SK-N-MC (cell line): Measurements from ENCODE around the gene CCL28.

ENCODE experiments used
- DNase-seq: peaks from one replicate; pipeline ENCODE4 v3.0.0-alpha.2; 2011; ENCODE audit warnings: low read depth, low spot score
- H3K27ac ChIP-seq: fragments of 200-600 bp; sonication (generic); 2 replicates; pipeline ENCODE4 v1.5.1; 2016; ENCODE audit warnings: mixed run types
- H3K36me3 ChIP-seq: fragments of 200-600 bp; sonication (generic); 2 replicates; pipeline ENCODE4 v1.6.1; 2017; ENCODE audit warnings: antibody characterized with exemption, low read length, mixed read lengths; ENCODE audit not compliant: insufficient read depth
- H3K4me3 ChIP-seq: fragments of 200-600 bp; sonication (generic); 2 replicates; pipeline ENCODE4 v1.5.1; 2016
- H3K9ac ChIP-seq: fragments of 200-600 bp; sonication (generic); 2 replicates; pipeline ENCODE4 v1.8.0; 2017; ENCODE audit warnings: mixed run types, mixed read lengths; ENCODE audit not compliant: insufficient read length
- H3K9me3 ChIP-seq: fragments of 200-600 bp; sonication (generic); 2 replicates; pipeline ENCODE4 v1.6.1; 2017; ENCODE audit warnings: low read depth, mild to moderate bottlenecking, antibody characterized with exemption, low read length, moderate library complexity, mixed read lengths
- EZH2 ChIP-seq: fragments of 200-600 bp; sonication (generic); IDR thresholded peaks from one replicate; pipeline ENCODE4 v1.6.1; 2017; ENCODE audit warnings: antibody characterized with exemption
- FOXP2 ChIP-seq: optimal IDR thresholded peaks from 2 replicates; pipeline ENCODE3; 2011; ENCODE audit warnings: mild to moderate bottlenecking, moderate library complexity; ENCODE audit not compliant: insufficient read depth; ENCODE audit errors: extremely low read length, control extremely low read depth
- POLR2AphosphoS5 ChIP-seq: IDR thresholded peaks from 2 replicates; pipeline ENCODE4 v1.6.1; 2012; ENCODE audit warnings: mild to moderate bottlenecking, low read depth, low read length, borderline replicate concordance

The CCL28 gene

DNA sequence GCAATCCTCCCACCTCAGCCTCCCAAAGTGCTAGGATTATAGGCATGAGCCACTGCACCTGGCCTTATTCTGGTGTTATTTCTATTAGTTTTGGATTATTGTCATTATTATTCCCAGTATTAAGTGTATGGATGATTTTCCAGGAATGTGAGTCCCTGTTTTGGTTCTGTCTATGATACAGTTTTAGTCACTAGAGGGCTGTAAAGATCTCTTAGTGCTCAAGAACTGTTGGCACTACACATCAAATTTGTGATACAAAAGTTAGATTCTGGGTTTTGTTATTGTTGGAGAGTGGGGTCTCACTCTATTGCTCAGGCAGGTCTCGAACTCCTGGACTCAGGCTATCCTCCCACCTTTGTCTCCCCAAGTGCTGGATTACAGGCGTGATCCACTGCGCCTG lies 12.1 kb downstream of the CCL28 start:
- DNase-seq = no peak
- no peak overlapping the region for H3K9ac ChIP-seq
- no peaks in the 10 kb centered on the region for H3K36me3 ChIP-seq
- no peak overlapping the region for H3K4me3 ChIP-seq
- no peaks in the 10 kb centered on the region for H3K9me3 ChIP-seq
- no peak overlapping the region for H3K27ac ChIP-seq
- TF ChIP-seq FOXP2 (no peak), EZH2 (no peak), POLR2AphosphoS5 (no peak)

DNA sequence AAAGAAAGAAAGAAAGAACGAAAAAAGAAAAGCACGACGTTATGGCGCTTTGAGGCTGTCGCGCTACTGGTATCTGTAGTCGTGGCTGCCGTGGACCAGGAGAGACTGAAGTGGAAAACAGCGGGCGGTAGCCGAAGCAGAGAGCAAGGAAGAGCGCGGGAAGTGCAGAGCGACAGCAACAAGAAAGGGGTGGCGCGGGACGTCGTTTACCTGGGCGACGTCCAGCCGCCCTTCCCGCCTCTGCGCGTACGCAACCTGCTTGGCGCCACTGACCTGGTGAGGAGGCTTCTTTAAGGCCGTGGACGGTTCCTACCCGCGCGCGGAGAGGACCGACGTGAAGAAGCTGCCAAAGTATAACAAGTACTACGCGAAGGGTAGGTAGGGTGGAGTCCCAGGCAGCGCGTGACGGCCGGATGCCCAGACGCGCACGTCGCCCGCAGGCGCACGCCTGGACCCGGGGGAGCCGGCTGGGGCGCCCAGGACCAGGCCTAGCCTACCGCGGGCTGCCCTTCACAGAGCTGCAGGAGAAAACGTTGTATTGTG lies 15.4 kb downstream of the CCL28 start:
- Histone ChIP-seq H3K4me3 (peak overlapping the region; percentile 20; the same call in 1 of the 2 replicates), H3K9ac (no peak overlapping the region), H3K27ac (no peak overlapping the region), H3K9me3 (no peaks in the 10 kb centered on the region), H3K36me3 (no peaks in the 10 kb centered on the region)
- DNase-seq = no peak
- TF ChIP-seq EZH2 (no peak), FOXP2 (no peak), POLR2AphosphoS5 (no peak)

DNA sequence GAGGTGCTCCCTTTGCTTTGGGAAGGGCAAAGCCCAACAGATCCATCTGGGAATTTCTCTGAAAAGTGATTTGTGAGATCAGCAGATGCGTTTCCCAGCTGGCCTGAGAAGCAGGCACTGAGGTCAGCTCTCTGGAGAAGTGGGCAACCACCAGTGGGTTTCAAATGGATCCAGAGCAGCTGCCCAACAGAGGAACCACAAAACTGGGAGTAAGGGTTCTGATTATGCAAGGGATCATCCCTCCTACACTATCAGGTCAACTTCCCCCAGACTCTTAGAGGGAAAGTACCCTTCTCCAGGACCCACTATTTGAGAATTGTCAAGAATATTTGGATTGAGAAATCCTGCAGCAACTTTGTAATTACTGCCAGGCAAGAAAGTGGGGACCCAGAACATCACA lies 21.7 kb downstream of the CCL28 start:
- Histone ChIP-seq H3K36me3 (no peaks in the 10 kb centered on the region), H3K9me3 (no peaks in the 10 kb centered on the region), H3K9ac (no peak overlapping the region), H3K27ac (no peak overlapping the region), H3K4me3 (no peak overlapping the region)
- no peak for DNase-seq
- TF ChIP-seq FOXP2 (no peak), EZH2 (no peak), POLR2AphosphoS5 (no peak)

DNA sequence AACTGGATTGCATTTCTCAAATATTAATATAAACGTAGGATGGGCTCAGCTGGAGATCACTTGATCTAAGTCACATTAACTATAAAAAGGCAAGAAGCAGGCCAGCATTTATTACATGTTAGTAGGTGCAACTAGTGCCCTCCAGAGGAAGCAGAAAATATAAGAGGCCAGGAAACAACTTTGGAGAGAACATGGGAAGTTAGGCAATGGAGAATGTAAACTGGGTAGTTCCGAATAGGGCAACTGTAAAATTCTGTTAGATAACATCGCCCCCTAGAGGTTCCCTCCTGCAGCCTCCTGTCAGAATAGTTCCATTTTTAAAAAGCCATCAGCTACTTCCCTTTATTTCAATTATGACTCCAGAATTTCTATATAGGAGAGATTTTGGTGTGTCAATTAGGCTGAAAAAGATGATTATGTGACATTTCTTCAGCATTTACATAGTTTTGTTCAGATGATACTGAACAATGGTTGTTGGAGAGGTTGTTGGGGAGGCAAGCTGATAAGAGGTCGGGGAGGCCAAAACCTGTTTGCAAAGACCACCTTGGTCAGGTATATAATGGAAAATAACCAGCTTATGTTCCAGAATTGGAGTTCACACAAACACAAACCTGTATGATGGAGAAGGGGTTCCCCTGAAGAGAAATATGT lies 22.4 kb downstream of the CCL28 start:
- peak; percentile 94 for DNase-seq
- Histone ChIP-seq H3K9ac (no peak overlapping the region), H3K27ac (no peak overlapping the region), H3K9me3 (no peaks in the 10 kb centered on the region), H3K36me3 (no peaks in the 10 kb centered on the region), H3K4me3 (0 out of 2 replicates have a peak overlapping the region, but pooled peaks have one; percentile 0)
- no peak for TF ChIP-seq EZH2
- TF ChIP-seq POLR2AphosphoS5 = no peak
- TF ChIP-seq FOXP2 = no peak

DNA sequence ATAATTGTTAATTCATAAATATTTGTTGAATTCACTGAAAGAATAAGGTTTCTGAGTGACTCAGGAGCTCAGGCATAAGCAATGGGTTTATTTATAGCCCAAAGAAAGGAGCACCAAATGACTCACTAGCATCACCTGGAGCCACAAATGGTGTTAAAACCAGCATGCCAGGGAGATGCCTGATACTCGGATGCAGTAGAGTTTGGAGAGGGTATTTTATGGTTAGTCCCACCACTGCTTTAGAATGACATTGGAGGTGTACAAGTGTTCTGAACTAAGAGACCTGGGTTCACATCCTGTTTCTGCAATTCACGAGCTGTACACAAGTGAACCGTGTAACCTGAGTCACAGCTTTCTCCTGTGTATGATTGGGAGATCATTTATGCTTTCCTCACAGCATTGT lies 25.2 kb downstream of the CCL28 start:
- no peak for TF ChIP-seq FOXP2
- TF ChIP-seq EZH2 = no peak
- no peak for TF ChIP-seq POLR2AphosphoS5
- Histone ChIP-seq H3K27ac (no peak overlapping the region), H3K9ac (no peak overlapping the region), H3K36me3 (no peaks in the 10 kb centered on the region), H3K9me3 (no peaks in the 10 kb centered on the region), H3K4me3 (no peak overlapping the region)
- no peak for DNase-seq

DNA sequence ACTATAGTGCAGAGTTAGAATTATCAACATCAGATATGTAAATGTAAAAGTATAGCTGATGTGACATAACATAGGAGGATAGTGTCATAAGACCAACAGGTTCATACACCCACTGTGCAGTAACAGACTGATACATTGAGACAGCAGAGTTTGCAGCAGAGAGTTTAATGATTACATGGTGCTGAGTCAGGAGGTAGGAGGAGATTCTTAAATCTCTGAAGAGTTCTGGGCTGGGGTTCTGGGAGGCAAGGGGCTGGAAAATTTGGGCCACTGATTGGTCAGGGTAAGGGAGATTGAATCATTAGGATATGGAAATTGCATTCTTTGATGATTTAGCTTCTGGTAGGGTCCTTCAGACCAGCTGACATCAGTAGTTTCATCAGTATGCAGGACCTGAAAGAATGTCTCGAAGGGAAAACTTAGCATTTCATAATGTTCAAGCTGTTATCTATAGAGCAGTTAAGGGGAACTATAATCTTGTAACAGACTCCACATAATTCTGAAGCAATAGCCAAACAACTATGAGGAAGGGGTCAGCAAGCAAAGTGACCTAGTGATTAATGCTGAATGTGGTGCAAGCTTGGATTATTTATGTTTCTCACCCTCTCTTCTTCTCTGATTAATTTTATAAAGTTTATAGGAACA lies 35.6 kb downstream of the CCL28 start:
- H3K27ac ChIP-seq = no peak overlapping the region
- H3K9ac ChIP-seq = no peak overlapping the region
- TF ChIP-seq EZH2 (no peak), FOXP2 (no peak), POLR2AphosphoS5 (no peak)
- DNase-seq = no peak
- H3K36me3 ChIP-seq = no peaks in the 10 kb centered on the region
- H3K4me3 ChIP-seq = no peak overlapping the region
- H3K9me3 ChIP-seq = no peaks in the 10 kb centered on the region

DNA sequence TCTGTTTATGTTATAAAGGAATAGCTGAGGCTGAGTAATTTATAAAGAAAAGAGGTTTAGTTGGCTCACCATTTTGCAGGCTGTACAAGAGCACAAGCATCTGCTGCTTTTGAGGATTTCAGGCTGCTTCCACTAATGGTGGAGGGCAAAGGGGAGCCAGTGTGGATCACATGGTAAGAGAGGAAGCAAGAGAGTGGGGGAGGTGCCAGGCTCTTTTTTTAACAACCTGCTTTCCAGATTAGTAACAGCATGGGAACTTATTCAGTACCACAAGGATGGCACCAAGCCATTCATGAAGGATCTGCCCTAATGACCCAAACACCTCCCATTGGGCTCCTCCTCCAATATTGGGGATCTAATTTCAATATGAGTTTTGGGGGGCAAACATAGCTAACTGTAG lies 40.4 kb downstream of the CCL28 start:
- no peaks in the 10 kb centered on the region for H3K9me3 ChIP-seq

DNA sequence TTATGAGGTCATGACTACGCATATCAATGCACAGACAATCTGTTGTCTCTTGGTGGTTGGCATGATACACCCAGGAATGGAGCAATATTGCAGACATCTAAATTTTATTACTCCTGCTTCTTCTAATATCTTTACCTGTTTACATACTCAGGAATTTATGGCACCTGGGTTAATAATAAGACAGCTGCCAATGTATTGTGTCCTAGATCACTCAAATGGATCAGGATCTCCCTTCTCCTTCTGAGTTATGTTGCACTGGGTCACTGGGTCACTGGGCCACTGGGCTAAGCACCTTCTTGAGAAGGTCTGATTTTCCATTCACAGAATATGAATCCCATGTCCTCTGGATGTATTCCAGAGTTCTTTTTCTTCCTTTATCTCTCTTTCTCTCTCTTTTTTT lies 41.8 kb downstream of the CCL28 start:
- H3K9me3 ChIP-seq = no peaks in the 10 kb centered on the region
- H3K27ac ChIP-seq = no peak overlapping the region
- TF ChIP-seq FOXP2 = no peak
- no peak for TF ChIP-seq EZH2
- TF ChIP-seq POLR2AphosphoS5 = no peak
- H3K9ac ChIP-seq = no peak overlapping the region
- H3K36me3 ChIP-seq = no peaks in the 10 kb centered on the region
- DNase-seq = no peak
- H3K4me3 ChIP-seq = no peak overlapping the region

More for the DNA sequence above, 40.4 kb downstream of the CCL28 start:
- Histone ChIP-seq H3K9ac (no peak overlapping the region), H3K4me3 (no peak overlapping the region), H3K27ac (no peak overlapping the region), H3K36me3 (no peaks in the 10 kb centered on the region)
- no peak for TF ChIP-seq FOXP2
- no peak for TF ChIP-seq EZH2
- TF ChIP-seq POLR2AphosphoS5 = no peak
- DNase-seq = no peak

DNA sequence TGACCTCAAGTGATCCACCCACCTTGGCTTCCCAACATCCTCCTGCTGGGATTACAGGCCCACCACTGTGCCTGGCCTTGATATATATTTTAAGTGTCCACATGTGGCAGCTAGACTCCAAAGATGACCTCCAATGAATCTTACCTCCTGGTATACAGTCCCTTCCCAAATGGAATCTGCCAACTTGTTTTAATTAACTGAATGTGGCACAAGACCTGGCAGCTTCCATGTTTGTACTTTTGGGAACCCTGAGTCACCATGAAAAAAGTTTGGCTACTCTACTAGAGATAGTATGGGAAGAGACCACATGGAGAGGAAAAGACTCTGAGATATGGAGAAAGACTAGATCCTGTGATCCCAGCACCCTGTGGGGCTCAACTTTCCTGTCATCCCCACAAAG lies 42.5 kb downstream of the CCL28 start:
- Histone ChIP-seq H3K27ac (no peak overlapping the region), H3K36me3 (no peaks in the 10 kb centered on the region), H3K9me3 (no peaks in the 10 kb centered on the region), H3K9ac (no peak overlapping the region), H3K4me3 (no peak overlapping the region)
- TF ChIP-seq EZH2 (no peak), POLR2AphosphoS5 (no peak), FOXP2 (no peak)
- no peak for DNase-seq
